Measurements from ENCODE around the gene MCOLN1.
"Not testable (repeated sequence)": the region's sequence is repeated elsewhere in the genome, so short reads cannot be mapped to it uniquely, and the experiment has no call there.

The MCOLN1 gene

DNA sequence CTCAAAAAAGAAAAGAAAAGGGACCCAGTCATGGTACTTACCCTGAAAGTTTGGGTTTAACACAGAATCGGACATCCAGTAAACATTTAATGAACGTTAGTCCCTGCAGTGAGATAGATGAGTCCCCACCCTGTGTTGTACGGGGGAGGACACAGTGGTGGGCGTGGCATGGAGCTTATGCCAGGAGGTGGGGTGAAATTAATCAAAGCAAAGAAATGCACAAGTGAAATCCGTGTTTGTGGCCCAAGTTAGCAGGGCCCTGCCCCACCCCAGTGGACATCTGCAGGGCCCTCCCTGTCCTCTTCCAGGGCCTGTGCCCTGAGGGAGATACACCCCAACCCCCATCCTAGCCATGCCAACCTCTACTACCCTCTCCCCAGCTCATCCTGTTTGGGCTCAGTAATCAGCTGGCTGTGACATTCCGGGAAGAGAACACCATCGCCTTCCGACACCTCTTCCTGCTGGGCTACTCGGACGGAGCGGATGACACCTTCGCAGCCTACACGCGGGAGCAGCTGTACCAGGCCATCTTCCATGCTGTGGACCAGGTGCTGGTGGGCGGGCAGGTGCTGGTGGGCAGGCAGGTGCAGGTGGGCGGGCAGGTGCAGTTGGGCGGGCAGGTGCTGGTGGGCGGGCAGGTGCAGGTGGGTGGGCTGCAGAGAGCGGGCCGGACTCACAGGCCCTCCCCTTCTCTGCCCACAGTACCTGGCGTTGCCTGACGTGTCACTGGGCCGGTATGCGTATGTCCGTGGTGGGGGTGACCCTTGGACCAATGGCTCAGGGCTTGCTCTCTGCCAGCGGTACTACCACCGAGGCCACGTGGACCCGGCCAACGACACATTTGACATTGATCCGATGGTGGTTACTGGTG is 3.9 kb downstream of the MCOLN1 start:
- DNase-seq: no peak

DNA sequence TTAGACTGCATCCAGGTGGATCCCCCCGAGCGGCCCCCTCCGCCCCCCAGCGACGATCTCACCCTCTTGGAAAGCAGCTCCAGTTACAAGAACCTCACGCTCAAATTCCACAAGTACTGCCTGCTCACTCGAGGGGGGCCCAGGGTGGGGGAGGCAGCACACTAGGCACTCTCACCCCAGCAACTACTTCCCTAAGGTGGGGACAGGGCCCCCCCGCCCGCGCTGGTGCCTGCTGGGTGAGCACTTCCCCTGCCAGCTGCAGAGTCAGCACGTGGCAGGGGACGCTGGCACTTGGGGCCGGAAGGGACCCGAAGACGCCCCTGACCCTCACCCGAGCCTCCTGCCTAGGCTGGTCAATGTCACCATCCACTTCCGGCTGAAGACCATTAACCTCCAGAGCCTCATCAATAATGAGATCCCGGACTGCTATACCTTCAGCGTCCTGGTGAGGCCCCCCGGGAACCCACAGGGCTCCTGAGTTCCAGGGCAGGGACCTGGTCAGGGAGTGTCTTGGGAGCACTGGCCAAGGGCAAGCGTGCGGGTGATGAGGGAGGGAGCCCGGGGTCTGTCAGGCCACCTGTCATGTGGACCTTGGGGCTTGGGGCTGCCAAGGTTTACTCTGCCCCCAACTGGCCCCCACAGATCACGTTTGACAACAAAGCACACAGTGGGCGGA is 5.2 kb downstream of the MCOLN1 start:
- no peak for DNase-seq

DNA sequence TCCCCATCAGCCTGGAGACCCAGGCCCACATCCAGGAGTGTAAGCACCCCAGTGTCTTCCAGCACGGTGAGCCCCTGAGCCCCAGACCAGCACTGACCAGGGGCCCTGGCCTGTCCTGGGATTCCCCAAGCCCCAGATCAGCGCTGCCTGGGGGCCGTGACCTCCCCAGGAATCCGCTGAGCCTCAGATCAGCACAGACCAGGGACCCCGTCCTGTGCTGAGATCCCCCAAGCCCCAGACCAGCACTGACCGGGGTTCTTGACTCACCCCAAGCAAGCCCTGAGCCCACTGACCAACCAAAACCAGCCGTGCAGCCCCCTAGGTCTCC is 5.7 kb downstream of the MCOLN1 start:
- DNase-seq: no peak

DNA sequence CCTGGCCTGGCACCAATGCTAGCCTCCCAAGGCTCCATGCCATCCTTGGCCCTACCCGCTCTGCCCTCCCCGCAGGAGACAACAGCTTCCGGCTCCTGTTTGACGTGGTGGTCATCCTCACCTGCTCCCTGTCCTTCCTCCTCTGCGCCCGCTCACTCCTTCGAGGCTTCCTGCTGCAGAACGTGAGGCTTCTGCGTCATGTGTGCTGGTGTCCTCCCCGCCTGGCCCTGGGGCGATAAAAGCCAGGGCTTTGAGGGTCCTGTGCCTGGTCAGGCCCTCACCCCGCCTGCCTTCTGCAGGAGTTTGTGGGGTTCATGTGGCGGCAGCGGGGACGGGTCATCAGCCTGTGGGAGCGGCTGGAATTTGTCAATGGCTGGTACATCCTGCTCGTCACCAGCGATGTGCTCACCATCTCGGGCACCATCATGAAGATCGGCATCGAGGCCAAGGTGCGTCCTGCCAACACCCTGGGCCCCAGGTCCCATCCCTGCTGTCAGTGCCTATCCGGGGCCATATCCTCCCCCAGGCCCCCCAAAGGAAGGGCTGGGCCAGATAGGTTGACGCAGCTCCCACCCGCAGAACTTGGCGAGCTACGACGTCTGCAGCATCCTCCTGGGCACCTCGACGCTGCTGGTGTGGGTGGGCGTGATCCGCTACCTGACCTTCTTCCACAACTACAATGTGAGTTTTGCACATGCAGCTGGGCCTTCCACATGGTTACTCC is 6.3 kb downstream of the MCOLN1 start:
- no peak for DNase-seq

DNA sequence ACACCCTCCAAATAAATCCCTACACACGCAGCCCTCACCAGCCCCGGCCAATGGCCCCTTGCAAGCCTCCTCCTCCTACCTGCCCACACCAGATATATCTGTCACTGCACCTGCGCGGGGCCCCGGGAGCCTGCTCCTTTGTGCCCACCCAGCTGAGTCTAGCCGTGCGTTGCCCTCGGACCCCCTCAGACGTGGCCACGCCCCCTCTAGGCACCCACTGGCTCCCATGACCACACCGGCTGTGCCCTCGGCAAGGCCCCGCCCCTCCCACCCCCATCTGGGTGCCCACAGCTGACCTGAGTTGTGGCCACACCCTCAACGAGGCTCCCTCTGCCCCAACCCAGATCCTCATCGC is 6.8 kb downstream of the MCOLN1 start:
- DNase-seq: no peak

DNA sequence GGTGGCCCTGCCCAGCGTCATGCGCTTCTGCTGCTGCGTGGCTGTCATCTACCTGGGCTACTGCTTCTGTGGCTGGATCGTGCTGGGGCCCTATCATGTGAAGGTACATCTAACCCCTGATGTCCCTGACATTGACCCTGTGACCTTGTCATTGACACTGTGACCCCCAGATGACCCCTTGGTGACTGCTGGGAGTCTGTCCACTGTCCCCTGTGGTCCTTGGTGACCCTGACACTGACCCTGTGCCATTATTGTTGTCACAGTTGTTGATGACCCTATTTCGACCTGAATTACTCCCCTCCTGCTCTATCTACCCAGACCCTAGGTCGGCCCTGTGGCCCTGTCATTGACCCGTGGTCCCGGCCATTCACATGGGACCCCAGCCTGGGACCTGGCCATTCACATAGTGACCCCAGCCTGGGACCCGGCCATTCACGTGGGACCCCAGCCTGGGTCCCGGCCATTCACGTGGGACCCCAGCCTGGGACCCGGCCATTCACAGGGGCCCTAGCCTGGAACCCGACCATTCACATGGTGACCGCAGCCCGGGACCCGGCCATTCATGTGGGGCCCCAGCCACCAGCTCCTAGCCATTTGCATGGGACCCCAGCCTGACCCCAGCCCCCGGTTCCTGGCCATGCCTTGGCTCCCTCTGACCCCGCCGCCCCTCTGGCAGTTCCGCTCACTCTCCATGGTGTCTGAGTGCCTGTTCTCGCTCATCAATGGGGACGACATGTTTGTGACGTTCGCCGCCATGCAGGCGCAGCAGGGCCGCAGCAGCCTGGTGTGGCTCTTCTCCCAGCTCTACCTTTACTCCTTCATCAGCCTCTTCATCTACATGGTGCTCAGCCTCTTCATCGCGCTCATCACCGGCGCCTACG is 7.4 kb downstream of the MCOLN1 start:
- DNase-seq: no peak

DNA sequence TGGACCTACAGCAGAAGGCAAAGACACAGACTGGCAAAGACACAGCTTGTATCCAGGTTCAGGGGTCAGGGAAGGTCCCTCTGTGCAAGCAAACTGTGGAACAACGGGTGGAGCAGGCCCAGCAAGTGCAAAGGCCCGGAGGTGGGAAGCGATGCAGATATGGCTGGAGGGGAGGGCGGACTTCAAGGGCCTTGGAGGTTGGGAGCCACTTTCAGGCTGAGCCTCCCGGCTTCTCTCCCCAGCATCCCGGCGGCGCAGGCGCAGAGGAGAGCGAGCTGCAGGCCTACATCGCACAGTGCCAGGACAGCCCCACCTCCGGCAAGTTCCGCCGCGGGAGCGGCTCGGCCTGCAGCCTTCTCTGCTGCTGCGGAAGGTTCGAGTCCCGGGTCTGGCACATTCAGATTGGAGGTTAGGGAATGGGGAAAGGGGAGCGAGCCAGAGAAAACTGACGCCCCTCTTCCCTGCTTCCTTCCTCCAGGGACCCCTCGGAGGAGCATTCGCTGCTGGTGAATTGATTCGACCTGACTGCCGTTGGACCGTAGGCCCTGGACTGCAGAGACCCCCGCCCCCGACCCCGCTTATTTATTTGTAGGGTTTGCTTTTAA is 11.0 kb downstream of the MCOLN1 start:
- DNase-seq: no peak

DNA sequence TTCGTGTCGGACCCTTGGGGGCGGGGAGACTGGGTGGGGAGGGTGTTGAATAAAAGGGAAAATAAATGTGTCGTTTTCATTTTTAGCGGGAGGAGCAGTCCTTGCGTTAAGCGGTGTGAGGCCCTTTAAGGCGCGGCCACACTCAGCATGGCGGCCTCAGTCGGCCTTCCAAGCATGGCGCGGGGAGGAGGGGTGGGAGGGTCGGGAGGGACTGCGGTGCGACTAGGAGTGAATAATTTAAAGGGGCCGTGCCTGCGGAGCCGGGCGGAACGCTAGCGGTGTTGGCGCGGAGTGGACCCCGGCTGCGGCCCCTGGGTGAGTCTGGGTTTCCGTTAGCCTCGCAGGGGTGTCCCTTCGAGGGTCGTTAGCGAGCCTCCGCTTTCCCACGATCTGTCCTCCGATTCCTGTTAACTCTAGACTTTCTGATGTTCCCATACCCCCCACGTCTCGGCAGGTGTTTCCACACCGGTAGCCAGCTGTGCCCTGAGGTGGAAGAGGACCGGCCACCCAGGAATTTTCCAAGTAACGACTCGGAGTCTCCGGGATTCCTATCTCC is 11.6 kb downstream of the MCOLN1 start:
- DNase-seq: peak; percentile 76

DNA sequence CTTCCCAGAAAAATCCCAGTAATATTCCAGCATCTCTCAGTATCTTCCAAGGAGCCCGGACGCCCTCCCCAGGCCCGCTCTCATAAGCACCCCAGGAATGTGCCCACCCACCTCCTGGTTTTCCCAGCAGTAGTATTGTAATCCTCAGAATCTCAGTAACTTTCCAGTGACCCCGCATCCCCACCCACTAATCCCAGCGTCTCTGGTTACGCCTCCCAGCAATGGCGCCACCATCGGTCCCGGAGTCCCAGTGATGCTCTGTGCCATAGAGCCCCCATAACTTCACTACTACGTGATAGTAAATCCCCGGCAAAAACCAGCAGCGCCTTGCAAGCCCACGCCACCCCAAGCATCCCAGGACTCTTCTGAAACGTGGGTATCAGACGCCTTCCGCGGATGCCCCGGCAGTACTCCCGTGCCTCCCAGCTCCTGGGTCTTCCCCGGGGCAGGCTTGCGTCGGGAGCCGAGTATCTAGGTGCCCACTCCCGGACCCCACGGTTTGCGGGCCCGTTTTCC is 12.2 kb downstream of the MCOLN1 start:
- no peak for DNase-seq

DNA sequence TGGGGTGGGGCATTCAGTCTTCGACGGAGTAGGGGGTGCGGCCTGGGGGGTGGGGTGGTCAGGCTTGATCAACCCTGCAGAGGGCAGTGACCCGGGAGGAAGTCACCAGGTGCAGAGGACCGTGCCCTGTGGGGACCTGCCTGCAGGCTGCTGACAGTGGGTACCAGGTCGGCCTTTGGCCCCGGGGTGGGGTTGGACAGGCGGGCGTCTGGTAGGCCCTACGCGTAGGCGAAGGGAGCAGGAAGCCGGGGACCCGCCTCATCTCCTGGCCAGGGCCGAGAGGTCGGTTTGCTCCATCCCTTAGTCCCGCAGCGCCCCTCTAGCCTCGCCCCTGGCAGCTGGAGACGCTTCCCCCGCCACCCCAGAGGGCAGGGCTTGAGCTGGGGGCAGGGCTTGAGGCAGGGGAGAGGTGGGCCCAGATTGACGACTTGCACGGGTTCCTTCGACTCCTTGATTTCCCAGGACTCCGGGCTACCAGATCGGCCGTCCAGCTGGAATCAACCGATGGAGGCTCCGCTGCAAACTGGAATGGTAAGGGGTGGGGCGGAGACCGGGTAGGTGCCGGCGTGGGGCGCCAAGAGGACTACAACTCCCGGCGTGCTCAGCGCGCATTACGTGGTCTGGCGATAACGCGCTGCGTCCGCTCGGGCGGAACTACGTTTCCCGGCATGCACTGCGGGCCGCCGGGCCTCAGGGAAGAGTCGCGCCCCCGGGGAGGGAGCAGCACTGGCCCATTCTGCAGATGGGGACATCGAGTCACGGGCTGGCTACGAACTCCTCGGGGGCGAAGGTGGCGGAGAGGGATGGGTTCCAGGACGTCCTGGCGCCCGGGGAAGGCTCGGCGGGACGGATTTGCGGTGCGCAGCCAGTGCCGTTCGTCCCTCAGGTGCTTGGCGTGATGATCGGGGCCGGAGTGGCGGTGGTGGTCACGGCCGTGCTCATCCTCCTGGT is 12.9 kb downstream of the MCOLN1 start, which contains the start of gene PNPLA6:
Gene PNPLA6, plus strand, starts transcription at position 671 of the 951 bp plus-strand sequence. Its CDS starts 72 bp downstream, at position 743.
- DNase-seq: peak; percentile 83

DNA sequence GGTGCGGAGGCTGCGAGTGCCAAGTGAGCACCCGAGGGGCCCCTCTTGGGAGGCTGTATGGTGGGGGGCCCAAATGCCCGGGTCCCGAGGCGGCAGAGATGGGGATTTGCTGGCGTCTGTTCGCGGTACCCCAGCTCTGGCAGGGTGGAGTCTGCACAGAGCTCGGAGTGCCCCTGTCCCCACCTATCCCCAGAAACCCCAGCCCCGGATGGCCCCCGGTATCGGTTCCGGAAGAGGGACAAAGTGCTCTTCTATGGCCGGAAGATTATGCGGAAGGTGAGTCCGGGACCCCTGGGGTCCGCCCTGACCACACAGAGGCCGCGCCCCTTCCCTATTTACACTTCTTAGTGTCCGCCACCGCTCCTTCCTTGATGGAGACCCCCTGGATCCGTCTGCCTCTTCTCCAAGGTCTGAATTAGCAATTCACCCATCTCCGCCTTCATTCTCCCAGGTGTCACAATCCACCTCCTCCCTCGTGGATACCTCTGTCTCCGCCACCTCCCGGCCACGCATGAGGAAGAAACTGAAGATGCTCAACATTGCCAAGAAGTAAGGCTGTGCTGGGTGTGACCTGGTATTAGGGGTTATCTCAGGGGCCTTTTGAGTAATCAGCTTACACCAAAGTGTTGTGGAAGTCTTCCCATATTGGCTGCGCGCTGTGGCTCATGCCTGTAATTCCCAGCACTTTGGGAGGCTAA is 13.7 kb downstream of the MCOLN1 start:
- DNase-seq: no peak

DNA sequence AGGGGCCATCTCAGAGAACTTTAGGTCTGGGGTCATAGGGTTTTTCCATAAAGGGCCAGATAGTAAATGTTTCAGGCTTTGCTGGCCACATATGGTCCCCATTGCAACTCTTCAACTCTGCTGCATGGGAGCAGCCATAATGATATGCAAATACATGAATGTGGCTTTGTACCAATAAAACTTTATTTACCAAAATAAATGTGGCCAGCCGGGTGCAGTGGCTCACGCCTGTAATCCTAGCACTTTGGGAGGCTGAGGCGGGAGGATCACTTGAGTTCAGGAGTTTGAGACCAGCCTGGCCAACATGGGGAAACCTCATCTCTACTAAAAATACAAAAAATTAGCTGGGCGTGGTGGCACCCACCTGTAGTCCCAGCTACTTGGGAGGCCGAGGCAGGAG is 16.6 kb downstream of the MCOLN1 start:
- DNase-seq: not testable (repeated sequence)

DNA sequence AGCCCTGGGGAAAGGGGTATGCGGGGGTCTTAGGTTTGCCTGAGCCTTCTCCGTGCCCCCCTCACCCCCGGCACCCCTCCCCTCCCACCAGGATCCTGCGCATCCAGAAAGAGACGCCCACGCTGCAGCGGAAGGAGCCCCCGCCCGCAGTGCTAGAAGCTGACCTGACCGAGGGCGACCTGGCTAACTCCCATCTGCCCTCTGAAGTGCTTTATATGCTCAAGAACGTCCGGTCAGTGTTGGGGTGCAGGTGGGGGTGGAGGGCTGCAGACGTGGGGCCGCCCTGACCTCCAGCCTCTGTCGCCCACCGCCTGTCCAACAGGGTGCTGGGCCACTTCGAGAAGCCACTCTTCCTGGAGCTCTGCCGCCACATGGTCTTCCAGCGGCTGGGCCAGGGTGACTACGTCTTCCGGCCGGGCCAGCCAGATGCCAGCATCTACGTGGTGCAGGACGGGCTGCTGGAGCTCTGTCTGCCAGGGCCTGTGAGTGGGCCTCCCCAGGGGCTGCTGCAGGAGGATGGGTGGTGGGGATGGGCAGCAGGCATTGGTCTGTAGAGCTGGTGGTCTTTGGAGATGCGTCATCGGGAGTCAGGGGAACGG is 17.5 kb downstream of the MCOLN1 start:
- no peak for DNase-seq

DNA sequence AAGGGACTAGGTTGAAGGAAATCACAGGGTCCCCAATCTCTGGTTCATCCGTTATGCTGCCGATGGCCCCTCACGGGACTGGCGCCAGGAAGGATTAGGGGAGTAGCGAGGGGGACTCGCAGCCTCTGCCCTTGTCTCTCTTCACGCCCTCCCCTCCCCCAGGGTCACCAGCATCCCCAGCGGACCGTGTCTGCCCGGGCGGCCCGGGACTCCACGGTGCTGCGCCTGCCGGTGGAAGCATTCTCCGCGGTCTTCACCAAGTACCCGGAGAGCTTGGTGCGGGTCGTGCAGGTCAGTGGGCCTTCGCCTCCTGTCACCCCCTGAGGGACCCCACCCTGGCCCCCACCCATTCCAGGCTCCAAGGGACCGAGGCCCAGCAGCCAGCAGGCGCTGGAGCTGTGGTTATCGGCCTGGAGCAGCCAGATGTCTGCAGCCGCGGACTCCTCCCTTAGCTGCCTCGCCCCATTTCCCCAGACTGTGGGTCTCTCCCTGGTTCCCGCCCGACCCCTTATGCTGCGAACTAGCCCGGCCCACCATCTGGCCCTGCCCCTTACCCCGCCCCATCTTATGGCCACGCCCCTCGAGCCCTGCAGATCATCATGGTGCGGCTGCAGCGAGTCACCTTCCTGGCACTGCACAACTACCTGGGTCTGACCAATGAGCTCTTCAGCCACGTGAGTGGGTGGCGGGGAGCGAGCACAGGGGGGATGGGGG is 18.5 kb downstream of the MCOLN1 start:
- no peak for DNase-seq

DNA sequence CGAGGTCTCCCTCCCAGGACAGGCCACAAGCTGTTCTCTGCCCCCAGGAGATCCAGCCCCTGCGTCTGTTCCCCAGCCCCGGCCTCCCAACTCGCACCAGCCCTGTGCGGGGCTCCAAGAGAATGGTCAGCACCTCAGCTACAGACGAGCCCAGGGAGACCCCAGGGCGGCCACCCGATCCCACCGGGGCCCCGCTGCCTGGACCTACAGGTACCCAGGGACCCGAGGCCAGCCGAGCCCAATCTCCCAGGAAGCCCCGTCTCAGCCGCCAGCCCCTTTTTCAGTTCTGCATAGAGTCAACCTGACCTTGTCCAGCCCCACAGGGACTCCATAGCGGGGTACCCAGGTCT is 19.0 kb downstream of the MCOLN1 start:
- no peak for DNase-seq

DNA sequence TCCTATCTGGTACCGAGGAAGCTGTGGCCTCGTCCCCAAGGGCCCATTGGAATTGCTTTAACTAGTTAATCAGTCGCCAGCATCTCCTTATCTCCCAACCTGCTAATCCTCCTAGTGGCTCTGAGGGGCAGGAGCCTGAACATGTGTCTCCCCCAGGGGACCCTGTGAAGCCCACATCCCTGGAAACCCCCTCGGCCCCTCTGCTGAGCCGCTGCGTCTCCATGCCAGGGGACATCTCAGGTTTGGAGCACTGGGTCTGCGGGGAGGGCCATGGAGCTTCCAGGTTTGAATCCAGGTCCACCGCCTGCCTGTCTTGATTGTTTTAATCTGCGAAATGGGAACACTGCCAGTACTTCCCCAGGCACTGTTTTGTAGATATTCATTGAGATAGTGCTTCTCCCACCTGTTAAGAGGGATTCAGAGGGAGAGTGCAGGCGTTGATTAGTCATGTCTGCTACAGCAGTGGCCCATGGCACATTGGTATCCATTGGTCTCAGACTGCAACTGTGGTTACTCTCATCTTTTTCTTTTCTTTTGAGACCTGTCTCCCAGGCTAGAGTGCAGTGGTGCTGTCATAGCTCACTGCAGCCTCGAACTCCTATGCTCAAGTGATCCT is 19.5 kb downstream of the MCOLN1 start:
- no peak for DNase-seq

DNA sequence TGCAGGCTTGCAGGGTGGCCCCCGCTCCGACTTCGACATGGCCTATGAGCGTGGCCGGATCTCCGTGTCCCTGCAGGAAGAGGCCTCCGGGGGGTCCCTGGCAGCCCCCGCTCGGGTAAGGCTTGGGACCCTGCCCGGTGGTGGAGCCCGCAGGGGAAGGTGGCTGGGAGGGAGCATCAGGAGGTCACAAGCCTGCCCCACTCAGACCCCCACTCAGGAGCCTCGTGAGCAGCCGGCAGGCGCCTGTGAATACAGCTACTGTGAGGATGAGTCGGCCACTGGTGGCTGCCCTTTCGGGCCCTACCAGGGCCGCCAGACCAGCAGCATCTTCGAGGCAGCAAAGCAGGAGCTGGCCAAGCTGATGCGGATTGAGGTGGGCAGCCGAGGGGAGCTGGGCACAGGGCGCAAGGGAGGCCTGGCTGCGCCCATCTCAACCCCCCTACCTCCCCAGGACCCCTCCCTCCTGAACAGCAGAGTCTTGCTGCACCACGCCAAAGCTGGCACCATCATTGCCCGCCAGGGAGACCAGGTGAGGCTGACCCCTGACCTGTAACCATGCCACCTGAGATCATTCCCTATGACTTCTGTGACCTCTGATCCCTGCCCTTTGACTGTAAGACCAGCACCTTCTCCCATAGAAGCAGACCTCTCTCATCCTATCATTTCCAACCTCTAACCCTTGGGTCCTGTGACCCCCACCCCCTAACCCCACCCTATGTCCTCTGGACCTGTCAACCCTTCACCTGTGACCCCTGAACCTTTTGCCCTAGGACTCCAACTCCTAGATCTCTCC is 20.3 kb downstream of the MCOLN1 start:
- DNase-seq: no peak

DNA sequence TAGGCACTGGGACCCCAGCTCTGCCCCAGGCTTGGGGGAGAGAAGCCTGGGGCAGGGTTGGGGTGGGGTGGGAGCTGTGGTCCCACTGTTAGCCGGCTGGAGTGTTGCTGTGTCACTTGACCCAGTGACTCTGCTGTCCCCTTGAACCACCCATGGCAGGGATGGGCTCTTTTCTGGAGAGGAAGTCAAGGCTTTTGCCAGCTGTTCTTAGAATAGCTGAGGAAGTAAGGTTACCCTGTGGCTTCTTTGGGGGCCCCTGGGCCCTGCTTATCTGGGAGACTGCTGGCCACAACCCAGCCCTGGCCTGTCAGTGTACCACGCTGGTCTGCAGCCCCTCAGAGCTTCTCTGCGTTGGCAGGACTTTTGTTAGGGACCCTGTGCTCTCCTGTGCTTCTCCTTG is 22.2 kb downstream of the MCOLN1 start:
- no peak for DNase-seq

All from activated gamma-delta T cell (primary cell).